HepG2 (cell line): ENCODE results near the gene STK17A. TPM values are rescaled to one million over a fixed set of nuclear protein-coding genes. Genes with fewer than 3 reads are reported as not detected.

Experiments
- ATAC-seq: fragments of 200-7000 bp; cut with Tn5 transposase; 3 replicates; pipeline ENCODE4 v1.9.1; 2020; ENCODE audit warnings: mild to moderate bottlenecking, moderate library complexity
- BruUV-seq: library from RNA; stranded (reverse); fragments of 400-500 nt; replicated peaks from 2 replicates; lab custom pipeline; 2021; lab: Mats Ljungman, UMichigan
- CTCF ChIA-PET: fragments of 300-600 bp; formaldehyde crosslinking; extraction: SDS; loops from one replicate; lab custom pipeline; 2021; ENCODE audit warnings: low total read pairs, inconsistent platforms, low intra/inter-chr PET ratio; lab: Yijun Ruan, JAX
- POLR2A ChIA-PET: fragments of 350-600 bp; sonication (Branson Sonifier 250); formaldehyde crosslinking; loops from one replicate; lab custom pipeline; 2020; ENCODE audit warnings: antibody characterized with exemption, inconsistent platforms; lab: Yijun Ruan, JAX
- DNase-seq: peaks from one replicate; pipeline ENCODE4 v3.0.0-alpha.2; 2015; ENCODE audit warnings: low spot score
- FAIRE-seq: peaks from 3 replicates; lab custom pipeline; 2011; peaks lifted over from hg19 to GRCh38; lab: Jason Lieb, UNC
- H2AFZ ChIP-seq: one replicate; pipeline ENCODE4 v1.6.1; 2011; ENCODE audit warnings: low read length, inconsistent platforms
- H3K27ac ChIP-seq: fragments of 300-600 bp; 3 replicates; pipeline ENCODE4 v1.8.0; 2011; ENCODE audit warnings: mixed run types, mild to moderate bottlenecking, mixed read lengths, low read length, inconsistent platforms; ENCODE audit not compliant: insufficient read depth; ENCODE audit errors: extremely low read length
- H3K27me3 ChIP-seq, 2 experiments: fragments of 200-600 bp in 1 of 2; 2 replicates in 1 of 2; 3 replicates in 1 of 2; pipeline versions ENCODE4 v1.6.0 to v1.8.0; 2011; ENCODE audit warnings: low read length in 2 of 2, mild to moderate bottlenecking in 2 of 2, moderate library complexity in 2 of 2, inconsistent platforms in 1 of 2; ENCODE audit not compliant: insufficient read depth in 2 of 2, control insufficient read depth in 1 of 2
- H3K36me3 ChIP-seq, 2 experiments: fragments of 200-600 bp in 1 of 2; replicated peaks in 1 of 2; 2 replicates in 1 of 2; 3 replicates in 1 of 2; pipeline versions ENCODE4 v1.5.1 to v1.8.0; 2011; ENCODE audit warnings: low read length in 2 of 2, inconsistent platforms in 1 of 2; ENCODE audit not compliant: insufficient read depth in 2 of 2, control insufficient read depth in 1 of 2
- H3K4me1 ChIP-seq: 2 replicates; pipeline ENCODE4 v1.5.1; 2012; ENCODE audit warnings: low read length, inconsistent platforms; ENCODE audit not compliant: insufficient read depth
- H3K4me2 ChIP-seq: 2 replicates; pipeline ENCODE4 v1.6.0; 2011; ENCODE audit warnings: low read depth, low read length, inconsistent platforms
- H3K4me3 ChIP-seq, 3 experiments: fragments of 200-600 bp in 1 of 3; sonication (generic), shearing (Covaris generic) in 1 of 3; replicated peaks in 1 of 3; 2 replicates each; pipeline ENCODE4 v1.5.1; 2011 to 2016; ENCODE audit warnings: low read length in 3 of 3, inconsistent platforms in 2 of 3, low read depth in 2 of 3, mild to moderate bottlenecking in 2 of 3, control low read depth in 1 of 3, mixed read lengths in 1 of 3; ENCODE audit not compliant: insufficient read depth in 1 of 3
- H3K79me2 ChIP-seq: one replicate; pipeline ENCODE4 v1.6.1; 2011; ENCODE audit warnings: low read length, inconsistent platforms; ENCODE audit not compliant: insufficient read depth
- H3K9ac ChIP-seq: 2 replicates; pipeline ENCODE4 v1.6.0; 2011; ENCODE audit warnings: mild to moderate bottlenecking, low read depth, low read length, inconsistent platforms; ENCODE audit not compliant: insufficient read depth
- H3K9me3 ChIP-seq: 2 replicates; pipeline ENCODE4 v1.5.1; 2012; ENCODE audit warnings: mild to moderate bottlenecking, low read length
- H4K20me1 ChIP-seq: 2 replicates; pipeline ENCODE4 v1.6.0; 2011; ENCODE audit warnings: inconsistent platforms, mild to moderate bottlenecking, low read length, moderate library complexity; ENCODE audit not compliant: insufficient read depth
- ETS1 ChIP-seq: sonication (generic); formaldehyde crosslinking; IDR thresholded peaks from 2 replicates; pipeline ENCODE4 v1.4.0; 2020; ENCODE audit warnings: missing genetic modification reagents
- JUN ChIP-seq: sonication (generic); formaldehyde crosslinking; IDR thresholded peaks from 2 replicates; pipeline ENCODE4 v1.4.0; 2020; ENCODE audit warnings: mild to moderate bottlenecking, missing genetic modification reagents
- MTA1 ChIP-seq: sonication (generic); formaldehyde crosslinking; IDR thresholded peaks from 2 replicates; pipeline ENCODE4 v1.4.0; 2020; ENCODE audit warnings: missing genetic modification reagents, mild to moderate bottlenecking, borderline replicate concordance
- POGZ ChIP-seq: sonication (generic); formaldehyde crosslinking; IDR thresholded peaks from 2 replicates; pipeline ENCODE4 v1.4.0; 2020; ENCODE audit warnings: mild to moderate bottlenecking, missing genetic modification reagents
- PRDM10 ChIP-seq: sonication (generic); formaldehyde crosslinking; IDR thresholded peaks from 2 replicates; pipeline ENCODE4 v1.4.0; 2020; ENCODE audit warnings: low read depth, missing genetic modification reagents
- XRCC5 ChIP-seq: fragments of 200-400 bp; formaldehyde crosslinking; optimal IDR thresholded peaks from 2 replicates; pipeline ENCODE3; 2017; ENCODE audit warnings: mild to moderate bottlenecking, low read length
- ZNF282 ChIP-seq: fragments of 450-650 bp; IDR thresholded peaks from 2 replicates; pipeline ENCODE4 v1.6.1; 2018; ENCODE audit not compliant: partially characterized antibody
- WGBS: methylation state at CpG from one replicate; pipeline ENCODE4 v1.1.6; 2017; ENCODE audit warnings: low lambda C conversion rate; 5-methylcytosine and 5-hydroxymethylcytosine counted together
- in situ Hi-C: cut with HindIII; loops from 2 replicates; pipeline ENCODE4 v1.10.0; 2017; ENCODE audit warnings: low pct_unique_long_range_greater_than_20kb; ENCODE audit not compliant: extremely low pct_ligation_motif_present
- intact Hi-C: fragments of 100-400 bp; cut with micrococcal nuclease; formaldehyde crosslinking; loops from one replicate; pipeline ENCODE4 v1.10.0; 2022; ENCODE audit not compliant: unreplicated experiment
- polyA plus RNA-seq, 8 experiments: library from polyadenylated mRNA; depleted of rRNA in 3 of 8; stranded (reverse) in 7 of 8; unstranded in 1 of 8; fragments of >200 nt; fragmentation: Illumina TruSeq in 4 of 8; extraction: Trizol in 4 of 8; gene quantifications; 2 replicates each; pipeline versions ENCODE4 v1.2.1 to v1.2.3, GENCODE V29; 2011 to 2016; ENCODE audit warnings: low read depth in 4 of 8, missing spikeins in 1 of 8, mixed read lengths in 1 of 8; ENCODE audit not compliant: insufficient read depth in 1 of 8
- total RNA-seq, 5 experiments: library from RNA; depleted of rRNA; stranded (reverse); fragments of >200 nt; fragmentation: Illumina TruSeq; extraction: Trizol; gene quantifications; 2 replicates each; pipeline ENCODE4 v1.2.3, GENCODE V29; 2016; ENCODE audit warnings: low read depth in 1 of 5

STK17A gene
- total and polyA plus RNA-seq, 2 of the 13 experiments (the other 11 are each of a cell fraction or from before 2014, with no cell fraction given): 18.6 to 24.3 TPM

- POLR2A ChIA-PET: no interaction called here
- no peak overlapping the region for H3K4me3 ChIP-seq
- no peak for ATAC-seq
- 100% methylated on average over 3 of the region's 3 CpGs for WGBS
- no peaks in the 10 kb centered on the region for H4K20me1 ChIP-seq
- TF ChIP-seq ZNF282 (no peak), XRCC5 (no peak), JUN (CRISPR knock-in tag) (no peak), ETS1 (CRISPR knock-in tag) (no peak), MTA1 (CRISPR knock-in tag) (no peak), PRDM10 (CRISPR knock-in tag) (no peak), POGZ (no peak)
- no peak overlapping the region for H2AFZ ChIP-seq
- CTCF ChIA-PET: no interaction called here
- H3K4me1 ChIP-seq: peaks cover 73% of the 10 kb centered on the region
- no peaks in the 10 kb centered on the region for H3K9me3 ChIP-seq
- in situ Hi-C loops (no loop called here), intact Hi-C loops (loop anchor here (5.0 kb wide), 1 partner anchor 37 kb away; no protein-coding TSS in a partner anchor)
- DNase-seq: no peak
- peaks cover 69% of the 10 kb centered on the region for H3K79me2 ChIP-seq
- H3K27me3 ChIP-seq: no peaks in the 10 kb centered on the region
- H3K4me2 ChIP-seq: no peak overlapping the region
- no TSS peak for BruUV-seq
- no peak overlapping the region for H3K27ac ChIP-seq
- no peak for FAIRE-seq
- peaks cover 1 to 6% of the 10 kb centered on the region in 2 experiments; a peak in 3 of 5 replicates for H3K36me3 ChIP-seq
- no peak overlapping the region for H3K9ac ChIP-seq
These were observed 72.7 kb downstream of the STK17A start for GRCh38 chr7:43655584-43655983.
